NCI-H146 treated with DMSO at 0.1 percent for 48 hours (cell line): ENCODE data around the gene S1PR5.
"Not testable (repeated sequence)": the region's sequence is repeated elsewhere in the genome, so short reads cannot be mapped to it uniquely, and the experiment has no call there.

Source experiments
- DNase-seq: peaks from one replicate; lab custom pipeline; 2025; ENCODE audit not compliant: unreplicated experiment; lab: John Stamatoyannopoulos, UW

S1PR5 gene

GRCh38 chr19:10544753-10545251, 27.6 kb upstream of the S1PR5 start:
- no peak for DNase-seq

GRCh38 chr19:10544242-10544752, 27.1 kb upstream of the S1PR5 start:
- DNase-seq, result no peak

- DNase-seq, result peak; percentile 81
Measured at GRCh38 chr19:10543420-10544241, 26.4 kb upstream of the S1PR5 start, which contains the start of gene ATG4D. Gene ATG4D (plus strand): TSS chr19:10543904. CDS start chr19:10544091, 187 bp downstream.

GRCh38 chr19:10543059-10543419, 25.8 kb upstream of the S1PR5 start:
- DNase-seq, result no peak

GRCh38 chr19:10539016-10539415, 21.8 kb upstream of the S1PR5 start:
- not testable (repeated sequence) for DNase-seq

GRCh38 chr19:10538204-10538983, 21.1 kb upstream of the S1PR5 start:
- DNase-seq, result no peak

GRCh38 chr19:10537668-10538067, 20.4 kb upstream of the S1PR5 start:
- no peak for DNase-seq

- no peak for DNase-seq
Measured at GRCh38 chr19:10535613-10536012, 18.4 kb upstream of the S1PR5 start.

- no peak for DNase-seq
Measured at GRCh38 chr19:10533646-10534386, 16.6 kb upstream of the S1PR5 start.

GRCh38 chr19:10532457-10532856, 15.2 kb upstream of the S1PR5 start:
- no peak for DNase-seq

GRCh38 chr19:10526887-10527286, 9.6 kb upstream of the S1PR5 start:
- DNase-seq, result not testable (repeated sequence)

GRCh38 chr19:10525636-10526035, 8.4 kb upstream of the S1PR5 start:
- DNase-seq, result no peak

GRCh38 chr19:10523135-10523636, 5.9 kb upstream of the S1PR5 start:
- DNase-seq, result no peak

- no peak for DNase-seq
Measured at GRCh38 chr19:10521461-10522171, 4.4 kb upstream of the S1PR5 start.

GRCh38 chr19:10520652-10521318, 3.5 kb upstream of the S1PR5 start:
- DNase-seq, result no peak

- no peak for DNase-seq
Measured at GRCh38 chr19:10519421-10519820, 2.2 kb upstream of the S1PR5 start.

- DNase-seq, result no peak
Measured at GRCh38 chr19:10518444-10519361, 1.5 kb upstream of the S1PR5 start.

- peak; percentile 18 for DNase-seq
Measured at GRCh38 chr19:10517760-10518443, 655 bp upstream of the S1PR5 start.
